ENCODE data around the gene MATK.
A peak's percentile ranks its signal among the peaks of the same experiment; 100 is the strongest.
"Not testable (repeated sequence)": the region's sequence is repeated elsewhere in the genome, so short reads cannot be mapped to it uniquely, and the experiment has no call there.

The MATK gene

GRCh38 chr19:3771000-3771905 lies 14.9 kb downstream of the MATK start:
- DNase-seq (ENCODE audit: low spot score) (no peak), FAIRE-seq (no peak)

GRCh38 chr19:3770136-3770999 lies 15.8 kb downstream of the MATK start:
- FAIRE-seq: no peak

GRCh38 chr19:3769494-3769893 lies 16.7 kb downstream of the MATK start:
- no peak for FAIRE-seq
- DNase-seq (ENCODE audit: low spot score): no peak

More at GRCh38 chr19:3770136-3770999, 15.8 kb downstream of the MATK start:
- DNase-seq (ENCODE audit: low spot score): no peak

- DNase-seq (ENCODE audit: low spot score): no peak
- FAIRE-seq: no peak
These were observed 17.5 kb downstream of the MATK start for GRCh38 chr19:3768748-3769099.

GRCh38 chr19:3768015-3768747 lies 18.0 kb downstream of the MATK start:
- FAIRE-seq: no peak

GRCh38 chr19:3767050-3767449 lies 19.1 kb downstream of the MATK start:
- FAIRE-seq (no peak), DNase-seq (ENCODE audit: low spot score) (no peak)

More at GRCh38 chr19:3768015-3768747, 18.0 kb downstream of the MATK start:
- DNase-seq (ENCODE audit: low spot score): no peak

- no peak for DNase-seq (ENCODE audit: low spot score)
- no peak for FAIRE-seq
These were observed 19.7 kb downstream of the MATK start for GRCh38 chr19:3766520-3766919.

GRCh38 chr19:3765757-3766156 lies 20.4 kb downstream of the MATK start:
- not testable (repeated sequence) for DNase-seq (ENCODE audit: low spot score); FAIRE-seq

GRCh38 chr19:3765121-3765520 lies 21.1 kb downstream of the MATK start:
- no peak for DNase-seq (ENCODE audit: low spot score)
- no peak for FAIRE-seq

GRCh38 chr19:3762501-3763459 lies 23.4 kb downstream of the MATK start, which contains the start of gene MRPL54:
Gene MRPL54 (plus strand): TSS chr19:3762682. CDS start chr19:3762701, 19 bp downstream.
- FAIRE-seq (peak; percentile 86), DNase-seq (ENCODE audit: low spot score) (peak; percentile 97)

GRCh38 chr19:3762130-3762473 lies 24.1 kb downstream of the MATK start:
- no peak for FAIRE-seq
- DNase-seq (ENCODE audit: low spot score): no peak

GRCh38 chr19:3761382-3762129 lies 24.6 kb downstream of the MATK start, which contains the start of gene APBA3:
Gene APBA3 (minus strand): TSS chr19:3761692. CDS start chr19:3760264, 1,428 bp downstream.
- FAIRE-seq (no peak), DNase-seq (ENCODE audit: low spot score) (peak; percentile 76)

GRCh38 chr19:3760871-3761361 lies 25.3 kb downstream of the MATK start:
- DNase-seq (ENCODE audit: low spot score) (no peak), FAIRE-seq (no peak)

- FAIRE-seq (no peak), DNase-seq (ENCODE audit: low spot score) (no peak)
These were observed 26.5 kb downstream of the MATK start for GRCh38 chr19:3759482-3760254.

GRCh38 chr19:3758297-3758696 lies 27.9 kb downstream of the MATK start:
- FAIRE-seq; DNase-seq (ENCODE audit: low spot score): not testable (repeated sequence)

- not testable (repeated sequence) for FAIRE-seq; DNase-seq (ENCODE audit: low spot score)
These were observed 28.5 kb downstream of the MATK start for GRCh38 chr19:3757705-3758104.

GRCh38 chr19:3753631-3754410 lies 32.4 kb downstream of the MATK start:
- DNase-seq (ENCODE audit: low spot score) (no peak), FAIRE-seq (no peak)

- FAIRE-seq (no peak), DNase-seq (ENCODE audit: low spot score) (no peak)
These were observed 33.7 kb downstream of the MATK start for GRCh38 chr19:3752492-3752891.

All from RCC 7860 (cell line).